HTR-8/SVneo (cell line): Measurements from ENCODE around the gene PRDM5.

Experiments used
- DNase-seq: peaks from one replicate; pipeline ENCODE4 v3.0.0; 2011; ENCODE audit warnings: low spot score, mixed read lengths; ENCODE audit not compliant: insufficient read length
- FAIRE-seq: peaks from 2 replicates; lab custom pipeline; 2011; peaks lifted over from hg19 to GRCh38; lab: Jason Lieb, UNC

The PRDM5 gene

GRCh38 chr4:120861852-120862251 is 60.7 kb downstream of the PRDM5 start:
- FAIRE-seq (no peak), DNase-seq (no peak)

DNA sequence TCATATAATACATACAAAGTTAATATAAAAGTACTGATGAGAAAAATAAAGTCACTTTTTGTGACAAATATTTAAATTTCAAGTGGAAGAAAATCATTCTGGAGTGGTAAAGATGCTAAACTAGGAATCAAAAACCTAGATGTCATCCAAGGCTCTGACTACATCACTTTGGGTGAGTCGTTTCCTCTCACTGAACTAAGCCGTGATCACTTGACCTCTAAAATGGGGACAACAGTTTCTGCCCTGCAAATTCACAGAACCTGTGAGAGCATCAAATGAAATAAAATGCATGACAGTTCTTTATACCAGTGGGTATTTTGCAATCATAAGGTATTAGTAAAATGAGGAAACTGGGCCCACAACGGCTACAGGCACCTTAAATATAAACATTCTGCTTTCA is 63.8 kb downstream of the PRDM5 start:
- FAIRE-seq (no peak), DNase-seq (no peak)

DNA sequence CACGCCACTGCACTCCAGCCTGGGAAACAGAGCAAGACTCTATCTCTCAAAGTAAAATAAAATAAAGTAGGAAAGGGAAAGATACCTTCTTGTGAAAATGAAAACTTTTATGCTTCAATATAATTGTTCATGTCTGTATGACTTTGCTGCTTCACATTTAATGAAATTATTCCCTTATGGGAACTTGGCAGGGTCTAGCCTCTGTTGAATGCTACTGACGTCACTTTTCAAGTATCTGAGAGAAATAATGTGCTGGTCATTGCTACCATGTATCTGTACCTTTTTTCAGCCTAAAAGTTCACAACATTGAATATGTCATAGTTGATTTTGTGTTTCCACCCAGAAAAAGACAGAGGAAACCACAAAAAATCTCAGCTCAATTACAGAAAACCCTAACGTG is 65.2 kb downstream of the PRDM5 start:
- DNase-seq (no peak), FAIRE-seq (no peak)

DNA sequence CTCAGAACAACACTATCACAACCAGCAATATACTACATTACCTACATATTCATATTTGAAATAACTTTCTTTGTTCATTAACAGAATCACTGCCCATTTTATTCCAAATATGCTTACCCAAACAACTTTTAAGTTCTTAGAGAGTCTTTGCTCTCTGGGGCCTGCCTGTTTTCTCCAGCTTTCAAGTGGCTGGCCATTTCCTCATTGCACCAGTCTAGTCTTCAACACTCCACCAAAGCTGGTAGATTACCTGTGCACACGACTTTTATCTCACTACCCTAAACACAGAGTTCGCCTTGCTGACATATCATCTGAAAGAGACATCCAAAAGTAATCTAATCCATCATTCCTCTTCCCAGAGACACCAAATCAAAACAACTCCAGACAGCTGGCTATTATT is 66.2 kb downstream of the PRDM5 start:
- FAIRE-seq = no peak

GRCh38 chr4:120855307-120856001 is 67.1 kb downstream of the PRDM5 start:
- FAIRE-seq = no peak
- no peak for DNase-seq

More for the DNA sequence above, 66.2 kb downstream of the PRDM5 start:
- DNase-seq = no peak

DNA sequence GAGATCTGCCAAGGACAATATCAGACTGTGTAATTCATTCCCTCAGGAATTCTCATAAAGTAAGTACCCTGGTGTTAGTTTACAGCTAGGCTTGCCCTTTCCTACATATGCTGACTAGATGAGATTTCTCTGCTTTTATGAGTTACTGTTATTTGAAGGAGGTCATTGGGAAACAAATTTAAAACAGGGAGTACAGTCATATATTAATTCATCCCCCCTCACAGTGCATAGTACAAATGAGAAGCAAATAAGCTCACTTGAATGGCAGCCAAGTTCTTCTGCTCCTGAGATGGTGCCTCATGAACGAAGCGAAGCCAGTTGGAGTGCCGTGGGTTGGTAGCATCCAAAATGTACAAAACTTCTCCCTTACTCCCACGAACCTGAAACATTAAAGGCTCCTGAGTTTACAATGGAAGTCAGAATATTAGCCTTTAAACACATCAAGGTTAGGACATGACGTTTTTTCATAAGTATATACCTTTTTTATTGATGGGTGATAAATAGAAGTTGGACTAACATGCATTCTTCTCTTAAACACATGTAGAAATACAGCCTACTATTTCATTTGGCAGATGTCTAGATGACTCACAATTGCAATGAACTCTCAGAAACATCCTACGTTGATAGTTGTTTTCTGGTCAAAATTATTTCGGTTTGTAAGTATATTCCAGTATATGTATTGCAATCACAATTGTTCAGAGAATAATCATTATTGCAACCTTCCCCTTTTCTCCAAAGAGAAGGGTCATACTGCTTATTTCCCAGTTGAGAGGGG is 69.2 kb downstream of the PRDM5 start:
- no peak for FAIRE-seq
- DNase-seq = no peak

DNA sequence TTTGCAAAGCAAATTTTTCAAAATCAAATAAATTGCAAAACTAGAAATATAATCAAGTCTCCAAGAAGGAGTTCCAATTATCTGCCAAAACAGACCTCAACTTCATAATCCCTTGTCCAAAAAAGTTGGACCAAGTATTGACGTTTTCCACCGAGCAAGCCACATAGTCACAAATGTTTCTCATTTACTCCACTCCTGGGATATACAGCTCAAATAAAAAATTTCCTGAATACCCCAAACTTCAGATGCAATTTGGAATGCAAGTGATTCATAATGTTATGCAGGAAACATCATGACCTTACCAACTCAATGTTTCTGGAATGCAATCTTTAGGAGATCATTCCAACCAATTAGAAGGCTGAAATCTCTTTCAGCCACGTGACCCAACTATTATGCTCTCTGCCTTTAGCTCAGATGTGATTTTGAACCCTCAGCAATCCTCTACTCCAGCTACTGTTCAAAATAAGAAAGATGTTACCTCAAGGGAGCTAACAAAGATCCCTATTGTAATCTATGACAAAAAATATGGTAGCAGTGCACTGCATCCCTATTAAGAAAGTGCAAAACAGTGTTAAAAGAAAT is 72.4 kb downstream of the PRDM5 start:
- DNase-seq = peak; percentile 10
- FAIRE-seq = no peak

DNA sequence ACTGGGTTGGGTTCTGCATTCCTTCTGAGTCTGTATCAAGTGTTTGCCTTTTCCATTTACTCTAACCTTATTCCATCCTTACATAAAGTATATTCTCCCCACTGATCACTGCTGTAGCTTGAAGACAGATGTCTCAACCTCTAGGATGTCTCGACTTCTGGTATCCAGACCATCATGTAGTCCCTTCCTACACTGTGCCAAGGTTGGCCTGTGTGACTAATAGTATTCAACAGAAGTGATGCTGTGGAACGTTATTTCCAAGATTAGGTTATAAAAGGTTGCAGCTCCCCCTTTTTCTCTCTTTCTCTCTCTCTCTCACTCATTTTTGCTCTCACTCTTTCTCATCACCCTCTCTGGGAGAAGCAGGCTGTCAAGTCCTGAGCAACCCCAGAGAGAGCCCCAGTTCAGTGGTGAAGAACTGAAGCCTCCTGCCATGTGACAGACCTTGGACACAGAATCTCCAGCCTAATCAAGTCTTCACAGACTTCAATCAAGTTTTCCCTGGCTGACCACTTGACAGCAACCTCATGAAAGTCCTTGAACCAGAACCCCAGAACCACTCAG is 75.4 kb downstream of the PRDM5 start:
- DNase-seq (no peak), FAIRE-seq (no peak)

- DNase-seq (no peak), FAIRE-seq (no peak)
These were observed 78.0 kb downstream of the PRDM5 start for GRCh38 chr4:120844528-120844921.

GRCh38 chr4:120843849-120844527 is 78.5 kb downstream of the PRDM5 start:
- no peak for DNase-seq
- FAIRE-seq = no peak

DNA sequence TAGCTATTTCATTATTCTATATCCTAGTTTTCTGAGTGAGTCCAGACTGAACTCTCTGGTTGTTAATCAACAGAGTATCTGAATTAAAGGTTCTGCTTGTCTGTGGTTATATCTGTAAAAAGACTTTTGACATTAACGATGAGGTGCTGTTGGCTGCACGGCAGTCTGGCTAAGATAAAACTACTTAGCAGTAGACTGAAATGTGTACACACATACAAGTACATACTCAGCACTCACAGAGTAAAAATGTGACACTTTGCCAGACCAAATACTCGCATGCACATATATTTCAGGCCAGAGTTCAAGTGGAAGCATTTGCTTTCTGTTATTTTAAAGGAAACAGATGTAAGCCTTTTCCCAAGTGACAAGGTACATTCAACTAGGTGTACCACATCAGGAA is 80.5 kb downstream of the PRDM5 start:
- no peak for FAIRE-seq

DNA sequence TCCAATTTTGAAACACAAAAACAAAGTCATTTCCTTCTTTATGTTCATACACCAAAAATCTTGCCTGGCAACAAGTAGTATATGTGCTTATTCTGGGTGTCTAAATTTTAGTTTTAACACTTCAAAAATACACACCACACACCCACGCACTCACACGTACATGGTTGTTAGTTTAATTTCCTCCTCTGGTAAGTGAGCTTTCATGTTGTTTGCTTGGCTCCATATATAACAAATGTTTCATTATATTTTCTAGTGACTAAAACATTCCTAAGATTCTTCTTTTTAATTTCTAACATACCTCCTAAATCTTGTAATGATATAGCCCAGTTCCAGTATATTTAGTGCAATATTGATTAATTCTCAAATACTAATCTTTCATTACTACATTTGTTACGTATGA is 80.9 kb downstream of the PRDM5 start:
- DNase-seq (no peak), FAIRE-seq (no peak)

More for the DNA sequence above, 80.5 kb downstream of the PRDM5 start:
- DNase-seq = no peak

GRCh38 chr4:120839974-120840751 is 82.4 kb downstream of the PRDM5 start:
- FAIRE-seq = no peak
- DNase-seq = no peak

- no peak for DNase-seq
- FAIRE-seq = no peak
These were observed 83.1 kb downstream of the PRDM5 start for GRCh38 chr4:120839334-120839973.

- FAIRE-seq (peak; percentile 36), DNase-seq (no peak)
These were observed 83.7 kb downstream of the PRDM5 start for GRCh38 chr4:120838784-120839183.

DNA sequence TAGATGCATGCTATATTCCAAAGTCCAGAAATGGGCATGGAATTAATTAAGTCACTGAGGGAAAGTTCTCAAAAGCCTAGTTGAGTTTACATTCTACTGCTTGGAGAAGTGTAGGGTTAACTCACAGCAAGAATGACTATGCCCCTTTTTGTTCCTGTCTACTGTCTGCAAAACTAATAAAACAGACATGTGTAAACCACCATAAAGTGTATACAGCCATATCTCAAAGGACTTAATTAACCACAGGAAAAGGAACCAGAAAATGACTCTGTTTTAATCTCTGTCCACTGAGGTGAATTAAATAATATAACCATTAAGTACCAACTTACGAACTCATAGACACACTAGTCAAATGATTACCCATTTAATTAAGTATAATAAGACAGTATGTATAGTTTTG is 84.9 kb downstream of the PRDM5 start:
- no peak for FAIRE-seq
- no peak for DNase-seq

- FAIRE-seq (no peak), DNase-seq (no peak)
These were observed 87.2 kb downstream of the PRDM5 start for GRCh38 chr4:120835342-120835741.

DNA sequence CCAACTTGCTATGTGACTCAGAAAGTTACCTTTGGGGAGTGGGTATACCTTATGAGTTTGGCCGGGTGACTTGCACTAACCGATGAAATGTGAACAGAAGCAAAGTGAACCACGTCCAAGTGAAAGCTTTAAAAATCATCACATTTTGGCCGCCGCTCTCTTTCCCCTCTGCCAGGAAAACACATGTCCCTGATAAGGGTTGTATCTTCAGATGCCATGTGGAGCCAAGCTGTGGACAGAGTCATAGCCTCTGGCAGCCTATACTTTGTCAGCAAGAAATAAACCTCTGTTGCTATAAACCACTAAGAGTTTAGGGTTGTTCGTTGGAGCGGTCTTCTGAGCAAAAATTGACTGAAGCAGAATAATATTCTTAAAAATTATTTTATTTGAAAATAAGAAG is 92.3 kb downstream of the PRDM5 start:
- DNase-seq = no peak
- FAIRE-seq = no peak

DNA sequence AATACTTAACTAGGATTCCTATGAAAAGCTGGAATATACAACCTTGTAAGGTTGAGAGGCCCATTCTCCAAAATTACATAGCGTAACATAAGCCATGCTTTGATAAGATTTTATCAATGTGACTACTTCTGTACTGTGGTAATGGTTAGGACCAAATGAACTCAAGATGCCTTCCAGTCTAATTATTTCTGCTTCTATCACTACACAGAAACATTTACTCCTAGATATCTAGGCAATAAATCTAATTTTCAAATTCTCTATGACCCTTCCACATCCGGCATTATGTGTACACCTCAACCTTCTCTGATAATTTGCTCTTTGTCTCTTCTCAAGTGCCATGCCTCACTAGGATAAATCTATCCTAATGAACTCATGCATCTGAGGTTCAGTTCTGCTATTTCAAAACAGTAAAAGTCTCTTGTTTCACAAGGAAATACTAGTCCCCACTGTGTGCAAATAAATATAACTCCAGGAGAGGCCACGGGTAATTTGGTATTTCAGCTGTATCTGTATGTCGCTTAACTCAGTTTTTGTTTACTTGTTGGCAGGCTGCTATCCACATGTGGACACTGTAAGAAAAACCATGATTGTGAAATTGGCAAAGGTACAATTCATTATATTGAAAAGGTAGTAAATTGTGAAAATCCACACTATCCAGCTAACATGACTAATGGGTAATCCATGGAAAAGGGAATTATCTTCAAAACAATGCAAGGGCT is 93.3 kb downstream of the PRDM5 start:
- DNase-seq = no peak
- FAIRE-seq = no peak
